GM12892 (cell line): ENCODE data around the gene UMPS.

ENCODE experiments used
- POLR2A ChIP-seq: IDR thresholded peaks from 2 replicates; pipeline ENCODE4 v1.6.1; 2011; ENCODE audit warnings: low read depth, low read length, control low read depth
- POLR2AphosphoS5 ChIP-seq: IDR thresholded peaks from 2 replicates; pipeline ENCODE4 v1.6.1; 2011; ENCODE audit warnings: low read depth, low read length, control low read depth
- TAF1 ChIP-seq: IDR thresholded peaks from 2 replicates; pipeline ENCODE4 v1.6.1; 2011; ENCODE audit warnings: low read depth, mild to moderate bottlenecking, control low read depth, low read length, borderline replicate concordance

DNA sequence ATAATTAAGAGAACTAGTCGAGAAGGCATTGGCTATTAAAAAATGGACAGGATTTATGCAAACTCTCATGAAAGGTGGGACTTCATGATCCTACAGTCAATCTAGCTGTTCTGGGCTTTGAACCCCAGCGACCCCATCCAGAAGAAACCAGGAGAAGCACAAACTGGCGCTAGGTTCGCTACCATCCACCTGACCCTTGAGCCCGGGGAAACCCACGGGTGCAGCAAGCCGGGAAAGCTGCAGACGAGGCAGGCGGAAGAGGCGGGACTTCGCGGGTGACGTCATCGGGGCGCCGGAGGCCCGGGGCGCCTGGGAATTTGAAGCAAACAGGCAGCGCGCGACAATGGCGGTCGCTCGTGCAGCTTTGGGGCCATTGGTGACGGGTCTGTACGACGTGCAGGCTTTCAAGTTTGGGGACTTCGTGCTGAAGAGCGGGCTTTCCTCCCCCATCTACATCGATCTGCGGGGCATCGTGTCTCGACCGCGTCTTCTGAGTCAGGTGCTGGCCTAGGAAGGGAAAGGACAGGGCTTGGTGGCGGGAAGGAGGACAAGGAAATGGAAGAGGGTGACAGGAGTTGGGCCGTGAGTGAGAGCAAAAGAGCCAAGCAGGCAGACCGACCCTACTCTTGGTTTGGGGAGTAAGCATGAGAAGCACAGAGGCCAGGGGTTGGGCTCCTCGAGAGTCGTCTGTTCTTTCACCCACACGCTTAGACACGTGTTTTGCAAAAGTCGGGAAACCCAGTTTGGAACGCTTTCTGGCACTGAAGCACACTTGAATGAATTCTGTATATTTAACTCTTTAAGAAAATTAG lies at the start of gene UMPS:
- TF ChIP-seq POLR2AphosphoS5 (peak; percentile 94), POLR2A (peak; percentile 98), TAF1 (peak; percentile 85)
